HG03520 (cell line): ENCODE results near the gene PPP1R10.
A peak's percentile ranks its signal among the peaks of the same experiment; 100 is the strongest.
"Not testable (repeated sequence)": the region's sequence is repeated elsewhere in the genome, so short reads cannot be mapped to it uniquely, and the experiment has no call there.

Experiments
- ATAC-seq: cut with Tn5 transposase; IDR thresholded peaks from one replicate; pipeline ENCODE4 v1.9.1; 2021; ENCODE audit warnings: mild to moderate bottlenecking, moderate library complexity; ENCODE audit not compliant: unreplicated experiment

The PPP1R10 gene

GRCh38 chr6:30616811-30617564, at the start of gene PPP1R10:
Gene PPP1R10 (minus strand): TSS chr6:30617243. CDS start chr6:30609944, 7,299 bp downstream.
- ATAC-seq, result peak; percentile 77

GRCh38 chr6:30666300-30666699, 49.3 kb upstream of the PPP1R10 start:
- not testable (repeated sequence) for ATAC-seq

- no peak for ATAC-seq
Measured at GRCh38 chr6:30664994-30665767, 48.1 kb upstream of the PPP1R10 start.

GRCh38 chr6:30657922-30658321, 40.9 kb upstream of the PPP1R10 start:
- not testable (repeated sequence) for ATAC-seq

- no peak for ATAC-seq
Measured at GRCh38 chr6:30657454-30657853, 40.4 kb upstream of the PPP1R10 start.

- ATAC-seq, result no peak
Measured at GRCh38 chr6:30656513-30656912, 39.5 kb upstream of the PPP1R10 start.

- ATAC-seq, result no peak
Measured at GRCh38 chr6:30655743-30656094, 38.7 kb upstream of the PPP1R10 start.

- ATAC-seq, result no peak
Measured at GRCh38 chr6:30654798-30655742, 38.0 kb upstream of the PPP1R10 start.

- ATAC-seq, result no peak
Measured at GRCh38 chr6:30651143-30651542, 34.1 kb upstream of the PPP1R10 start.

- peak; percentile 53 for ATAC-seq
Measured at GRCh38 chr6:30647242-30648116, 30.4 kb upstream of the PPP1R10 start.

- ATAC-seq, result peak; percentile 44
Measured at GRCh38 chr6:30646450-30647241, 29.6 kb upstream of the PPP1R10 start, which contains the start of gene C6orf136. Gene C6orf136 (plus strand): TSS chr6:30647133. CDS start chr6:30647232, 99 bp downstream.

- ATAC-seq, result no peak
Measured at GRCh38 chr6:30645989-30646388, 28.9 kb upstream of the PPP1R10 start.

- no peak for ATAC-seq
Measured at GRCh38 chr6:30644769-30645168, 27.7 kb upstream of the PPP1R10 start.

- ATAC-seq, result no peak
Measured at GRCh38 chr6:30643656-30644055, 26.6 kb upstream of the PPP1R10 start.

- ATAC-seq, result no peak
Measured at GRCh38 chr6:30641048-30641447, 24.0 kb upstream of the PPP1R10 start.

GRCh38 chr6:30640481-30640880, 23.4 kb upstream of the PPP1R10 start:
- no peak for ATAC-seq

- ATAC-seq, result no peak
Measured at GRCh38 chr6:30635834-30636233, 18.8 kb upstream of the PPP1R10 start.

GRCh38 chr6:30626484-30627366, 9.7 kb upstream of the PPP1R10 start, which contains the start of gene ATAT1:
Gene ATAT1 (plus strand): TSS chr6:30626874.
- ATAC-seq, result peak; percentile 75
